ENCODE data around the gene ACD.

DNA sequence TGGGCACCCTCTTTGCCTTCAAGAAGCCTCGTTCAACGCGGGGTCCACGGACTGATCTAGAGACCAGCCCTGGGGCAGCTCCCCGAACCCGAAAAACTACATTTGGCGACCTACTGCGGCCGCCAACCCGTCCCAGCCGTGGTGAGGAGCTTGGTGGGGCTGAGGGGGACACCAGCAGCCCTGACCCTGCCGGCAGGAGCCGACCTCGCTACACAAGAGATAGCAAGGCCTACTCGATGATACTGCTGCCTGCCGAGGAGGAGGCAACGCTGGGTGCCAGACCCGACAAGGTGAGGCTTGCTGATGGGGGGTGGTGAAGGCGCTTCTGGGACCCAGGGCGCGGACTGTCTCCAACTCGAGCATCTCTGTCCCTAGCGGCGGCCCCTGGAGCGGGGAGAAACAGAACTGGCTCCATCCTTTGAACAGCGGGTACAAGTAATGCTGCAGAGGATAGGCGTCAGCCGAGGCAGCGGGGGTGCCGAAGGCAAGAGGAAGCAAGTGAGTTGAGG, 5.6 kb downstream of the ACD start:
- TF ChIP-seq, protein P1, sequence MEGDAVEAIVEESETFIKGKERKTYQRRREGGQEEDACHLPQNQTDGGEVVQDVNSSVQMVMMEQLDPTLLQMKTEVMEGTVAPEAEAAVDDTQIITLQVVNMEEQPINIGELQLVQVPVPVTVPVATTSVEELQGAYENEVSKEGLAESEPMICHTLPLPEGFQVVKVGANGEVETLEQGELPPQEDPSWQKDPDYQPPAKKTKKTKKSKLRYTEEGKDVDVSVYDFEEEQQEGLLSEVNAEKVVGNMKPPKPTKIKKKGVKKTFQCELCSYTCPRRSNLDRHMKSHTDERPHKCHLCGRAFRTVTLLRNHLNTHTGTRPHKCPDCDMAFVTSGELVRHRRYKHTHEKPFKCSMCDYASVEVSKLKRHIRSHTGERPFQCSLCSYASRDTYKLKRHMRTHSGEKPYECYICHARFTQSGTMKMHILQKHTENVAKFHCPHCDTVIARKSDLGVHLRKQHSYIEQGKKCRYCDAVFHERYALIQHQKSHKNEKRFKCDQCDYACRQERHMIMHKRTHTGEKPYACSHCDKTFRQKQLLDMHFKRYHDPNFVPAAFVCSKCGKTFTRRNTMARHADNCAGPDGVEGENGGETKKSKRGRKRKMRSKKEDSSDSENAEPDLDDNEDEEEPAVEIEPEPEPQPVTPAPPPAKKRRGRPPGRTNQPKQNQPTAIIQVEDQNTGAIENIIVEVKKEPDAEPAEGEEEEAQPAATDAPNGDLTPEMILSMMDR (IDR thresholded peaks at IDR 0.05 in 4 of 5, conservative IDR thresholded peaks at IDR 0.05 in 1 of 5) = no peak
- no peak for TF ChIP-seq POLR2A (IDR thresholded peaks at IDR 0.05)

Data from gastrocnemius medialis (tissue), 4 donors.